ENCODE measurements around the gene UFD1. TPM values are rescaled to one million over a fixed set of nuclear protein-coding genes. Genes with fewer than 3 reads are reported as not detected.

UFD1 gene
- total RNA-seq, 1 donor from 2014 or later = 37.7 TPM

DNA sequence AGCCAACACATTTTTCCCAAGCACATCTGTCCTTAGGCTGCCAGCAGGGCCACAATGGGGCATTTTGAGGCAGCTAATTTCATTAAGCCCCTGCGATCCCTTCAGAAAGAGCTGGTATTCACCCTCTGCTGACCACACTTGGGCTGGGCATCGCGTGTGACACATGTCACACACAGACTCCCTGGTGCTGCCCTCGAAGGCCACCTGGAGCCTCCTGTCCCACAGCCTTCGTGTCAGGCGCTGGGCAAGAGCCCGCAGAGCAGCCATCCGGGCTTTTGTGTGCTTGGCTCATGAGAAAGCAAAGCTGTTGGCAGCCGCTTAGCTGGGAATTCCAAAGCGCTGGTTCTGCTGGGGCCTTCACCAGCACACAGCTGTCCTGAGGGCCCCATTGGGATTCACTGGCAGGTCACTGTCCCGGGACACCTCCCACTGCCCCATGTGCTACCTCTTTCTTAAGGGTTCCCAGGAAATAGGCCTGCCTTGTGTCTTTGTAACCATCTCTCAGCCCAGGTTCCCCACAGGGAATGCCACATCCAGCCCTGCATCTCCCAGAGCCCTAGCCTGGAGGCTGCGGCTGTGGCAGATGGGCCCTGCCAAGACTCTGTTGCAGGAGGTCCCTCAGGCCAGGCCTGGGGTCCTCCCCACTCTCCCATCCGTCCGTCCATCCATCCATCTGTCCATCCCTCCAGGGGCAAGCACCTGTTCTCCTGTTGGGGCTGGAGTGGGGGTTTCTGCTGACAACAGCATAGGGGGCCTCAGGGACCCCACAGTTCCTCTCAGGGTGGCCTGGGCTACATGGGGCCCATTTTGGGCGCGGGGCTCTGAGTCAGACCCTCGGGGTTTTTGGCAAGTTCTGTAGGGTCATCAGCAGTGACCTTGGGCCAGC, 40.3 kb upstream of the UFD1 start:
- Histone ChIP-seq H3K9me3 (ENCODE audit: low read depth) (no peaks in the 10 kb centered on the region), H3K36me3 (no peaks in the 10 kb centered on the region), H3K4me1 (peaks cover 9% of the 10 kb centered on the region), H3K79me2 (ENCODE audit: low read depth) (no peaks in the 10 kb centered on the region), H3K27ac (no peak overlapping the region), H3K9ac (no peak overlapping the region), H3K4me2 (no peak overlapping the region), H3K4me3 (no peak overlapping the region), H4K20me1 (ENCODE audit: low read depth) (peaks cover 17% of the 10 kb centered on the region), H3K27me3 (peaks cover 29% of the 10 kb centered on the region), H3F3A (ENCODE audit: low read depth) (peaks cover 19% of the 10 kb centered on the region), H2AFZ (replicated peaks) (no peak overlapping the region)
- Mint-ChIP-seq H3K27me3 (ENCODE audit: insufficient read depth, low read depth) (peaks cover 12% of the 10 kb centered on the region), H3K36me3 (peaks cover 15% of the 10 kb centered on the region), H3K4me3 (no peak overlapping the region), H3K9me3 (no peaks in the 10 kb centered on the region), H3K4me1 (peaks cover 14% of the 10 kb centered on the region), H3K27ac (no peak overlapping the region)
- TF ChIP-seq EZH2 (IDR thresholded peaks at IDR 0.05) = no peak
- TF ChIP-seq, protein P1, sequence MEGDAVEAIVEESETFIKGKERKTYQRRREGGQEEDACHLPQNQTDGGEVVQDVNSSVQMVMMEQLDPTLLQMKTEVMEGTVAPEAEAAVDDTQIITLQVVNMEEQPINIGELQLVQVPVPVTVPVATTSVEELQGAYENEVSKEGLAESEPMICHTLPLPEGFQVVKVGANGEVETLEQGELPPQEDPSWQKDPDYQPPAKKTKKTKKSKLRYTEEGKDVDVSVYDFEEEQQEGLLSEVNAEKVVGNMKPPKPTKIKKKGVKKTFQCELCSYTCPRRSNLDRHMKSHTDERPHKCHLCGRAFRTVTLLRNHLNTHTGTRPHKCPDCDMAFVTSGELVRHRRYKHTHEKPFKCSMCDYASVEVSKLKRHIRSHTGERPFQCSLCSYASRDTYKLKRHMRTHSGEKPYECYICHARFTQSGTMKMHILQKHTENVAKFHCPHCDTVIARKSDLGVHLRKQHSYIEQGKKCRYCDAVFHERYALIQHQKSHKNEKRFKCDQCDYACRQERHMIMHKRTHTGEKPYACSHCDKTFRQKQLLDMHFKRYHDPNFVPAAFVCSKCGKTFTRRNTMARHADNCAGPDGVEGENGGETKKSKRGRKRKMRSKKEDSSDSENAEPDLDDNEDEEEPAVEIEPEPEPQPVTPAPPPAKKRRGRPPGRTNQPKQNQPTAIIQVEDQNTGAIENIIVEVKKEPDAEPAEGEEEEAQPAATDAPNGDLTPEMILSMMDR (IDR thresholded peaks at IDR 0.05) = no peak
- DNase-seq (ENCODE audit: low spot score) = no peak

DNA sequence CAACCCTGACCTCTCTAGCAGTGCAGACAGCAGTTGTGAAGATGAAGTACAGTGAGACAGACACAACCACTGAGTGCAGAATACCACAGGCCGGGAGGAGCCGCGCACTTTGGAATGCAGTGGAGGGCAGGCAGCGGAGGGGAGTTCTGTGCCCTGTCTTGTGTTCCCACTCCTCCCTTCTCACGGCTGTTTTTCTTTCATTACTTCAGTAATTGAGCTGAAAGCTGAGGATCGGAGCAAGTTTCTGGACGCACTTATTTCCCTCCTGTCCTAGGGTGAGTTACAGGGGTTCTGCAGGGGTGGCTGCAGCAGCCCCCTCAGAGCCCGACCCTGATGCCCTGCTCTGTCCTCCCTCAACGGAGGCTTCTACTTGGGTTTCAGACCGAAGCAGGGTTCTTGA, 39.6 kb upstream of the UFD1 start:
- no peaks in the 10 kb centered on the region for H3K36me3 ChIP-seq
- no peak for TF ChIP-seq EZH2 (IDR thresholded peaks at IDR 0.05)
- TF ChIP-seq, protein P1 (IDR thresholded peaks at IDR 0.05) = no peak
- TF ChIP-seq EZH2phosphoT487 (IDR thresholded peaks at IDR 0.05) = no peak
- peaks cover 23% of the 10 kb centered on the region for H3K27me3 ChIP-seq
- Mint-ChIP-seq H3K27ac (no peak overlapping the region), H3K4me1 (peaks cover 14% of the 10 kb centered on the region), H3K27me3 (ENCODE audit: insufficient read depth, low read depth) (peaks cover 12% of the 10 kb centered on the region), H3K36me3 (peaks cover 17% of the 10 kb centered on the region), H3K9me3 (no peaks in the 10 kb centered on the region), H3K4me3 (peak overlapping the region; percentile 21)
- H4K20me1 ChIP-seq (ENCODE audit: low read depth) = peaks cover 17% of the 10 kb centered on the region
- no peak overlapping the region for H2AFZ ChIP-seq (replicated peaks)
- peaks cover 15% of the 10 kb centered on the region for H3F3A ChIP-seq (ENCODE audit: low read depth)
- no peaks in the 10 kb centered on the region for H3K79me2 ChIP-seq (ENCODE audit: low read depth)
- DNase-seq (ENCODE audit: low spot score) = no peak
- H3K4me2 ChIP-seq = no peak overlapping the region
- H3K4me1 ChIP-seq = peaks cover 9% of the 10 kb centered on the region
- no peaks in the 10 kb centered on the region for H3K9me3 ChIP-seq (ENCODE audit: low read depth)
- H3K27ac ChIP-seq = no peak overlapping the region
- H3K4me3 ChIP-seq = no peak overlapping the region
- no peak overlapping the region for H3K9ac ChIP-seq

DNA sequence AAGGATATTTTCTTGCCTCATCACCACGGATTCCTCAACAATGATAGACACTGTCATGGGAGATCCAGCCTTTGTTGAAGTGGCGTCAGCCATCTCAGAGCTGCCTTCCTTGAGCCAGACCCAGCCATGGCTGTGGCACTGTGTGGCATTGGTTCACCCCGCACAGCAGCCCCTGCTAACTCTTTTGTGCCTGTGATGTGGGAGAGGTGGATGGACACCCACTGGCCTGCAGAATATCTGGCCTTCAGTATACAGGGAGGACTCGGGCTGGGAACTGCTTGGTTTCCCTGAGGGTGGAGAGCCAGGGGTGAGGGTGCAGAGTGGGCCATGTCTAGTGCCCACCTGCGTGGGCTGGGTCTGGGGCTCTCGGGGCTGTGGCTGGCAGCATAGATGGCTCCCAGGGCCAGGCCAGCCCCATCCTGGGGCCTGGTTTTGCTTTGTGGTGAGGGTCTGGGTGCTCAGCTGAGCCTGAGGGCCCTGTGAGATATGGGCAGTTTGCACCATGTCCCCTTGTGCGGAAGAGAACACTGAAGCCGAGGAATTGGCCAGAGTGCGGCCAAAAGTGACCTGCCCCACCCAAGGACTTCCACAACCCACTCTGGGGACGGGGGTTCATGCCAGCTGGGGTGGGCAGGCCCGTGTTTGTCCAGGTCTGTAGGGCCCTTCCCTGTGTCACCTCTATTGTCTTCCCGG, 39.1 kb upstream of the UFD1 start:
- no peak for DNase-seq (ENCODE audit: low spot score)
- Mint-ChIP-seq H3K4me3 (peak overlapping the region; percentile 21), H3K4me1 (peaks cover 13% of the 10 kb centered on the region)

More for the DNA sequence above, 39.1 kb upstream of the UFD1 start:
- Histone ChIP-seq H3F3A (ENCODE audit: low read depth) (peaks cover 9% of the 10 kb centered on the region), H3K27me3 (peaks cover 17% of the 10 kb centered on the region), H2AFZ (replicated peaks) (no peak overlapping the region), H4K20me1 (ENCODE audit: low read depth) (peaks cover 15% of the 10 kb centered on the region), H3K36me3 (no peaks in the 10 kb centered on the region), H3K4me3 (no peak overlapping the region), H3K4me2 (no peak overlapping the region), H3K4me1 (peaks cover 8% of the 10 kb centered on the region), H3K27ac (no peak overlapping the region), H3K9ac (no peak overlapping the region), H3K9me3 (ENCODE audit: low read depth) (no peaks in the 10 kb centered on the region), H3K79me2 (ENCODE audit: low read depth) (no peaks in the 10 kb centered on the region)
- H3K27me3 Mint-ChIP-seq (ENCODE audit: insufficient read depth, low read depth) = peaks cover 9% of the 10 kb centered on the region
- TF ChIP-seq, protein P1 (IDR thresholded peaks at IDR 0.05) = no peak
- no peaks in the 10 kb centered on the region for H3K9me3 Mint-ChIP-seq
- peaks cover 21% of the 10 kb centered on the region for H3K36me3 Mint-ChIP-seq
- no peak overlapping the region for H3K27ac Mint-ChIP-seq
